Chondrocyte (in vitro differentiated cells): ENCODE results near the gene NXPH2. TPM values are rescaled to one million over a fixed set of nuclear protein-coding genes. Genes with fewer than 3 reads are reported as not detected.

Experiments used
- DNase-seq: peaks from one replicate; pipeline ENCODE4 v3.0.0; 2021; ENCODE audit warnings: mixed read lengths, low spot score
- H3K27ac Mint-ChIP-seq: one replicate; pipeline ENCODE4 v1.8.0; 2021; ENCODE audit warnings: mild to moderate bottlenecking, moderate library complexity, mixed read lengths; ENCODE audit not compliant: unreplicated experiment
- H3K27me3 Mint-ChIP-seq: 2 replicates; pipeline ENCODE4 v1.8.0; 2021; ENCODE audit warnings: low read depth, mixed read lengths
- H3K36me3 Mint-ChIP-seq: 2 replicates; pipeline ENCODE4 v1.8.0; 2021; ENCODE audit warnings: low read depth, mixed read lengths
- H3K4me1 Mint-ChIP-seq: 2 replicates; pipeline ENCODE4 v1.8.0; 2021; ENCODE audit warnings: low read depth, mild to moderate bottlenecking, mixed read lengths
- H3K4me3 Mint-ChIP-seq: one replicate; pipeline ENCODE4 v1.8.0; 2021; ENCODE audit warnings: mild to moderate bottlenecking, moderate library complexity, mixed read lengths; ENCODE audit not compliant: unreplicated experiment
- H3K9me3 Mint-ChIP-seq: 2 replicates; pipeline ENCODE4 v1.8.0; 2021; ENCODE audit warnings: low read depth, mixed read lengths
- CTCF ChIP-seq: fragments of 200-600 bp; sonication (generic); IDR thresholded peaks from 2 replicates; pipeline ENCODE4 v1.5.0; 2021; ENCODE audit warnings: antibody characterized with exemption, mild to moderate bottlenecking, moderate library complexity
- total RNA-seq: library from RNA; stranded (reverse); gene quantifications from 3 replicates; pipeline ENCODE4 v1.2.1, GENCODE V29; 2021

Gene NXPH2
- total RNA-seq, 1 donor from 2014 or later = not detected

DNA sequence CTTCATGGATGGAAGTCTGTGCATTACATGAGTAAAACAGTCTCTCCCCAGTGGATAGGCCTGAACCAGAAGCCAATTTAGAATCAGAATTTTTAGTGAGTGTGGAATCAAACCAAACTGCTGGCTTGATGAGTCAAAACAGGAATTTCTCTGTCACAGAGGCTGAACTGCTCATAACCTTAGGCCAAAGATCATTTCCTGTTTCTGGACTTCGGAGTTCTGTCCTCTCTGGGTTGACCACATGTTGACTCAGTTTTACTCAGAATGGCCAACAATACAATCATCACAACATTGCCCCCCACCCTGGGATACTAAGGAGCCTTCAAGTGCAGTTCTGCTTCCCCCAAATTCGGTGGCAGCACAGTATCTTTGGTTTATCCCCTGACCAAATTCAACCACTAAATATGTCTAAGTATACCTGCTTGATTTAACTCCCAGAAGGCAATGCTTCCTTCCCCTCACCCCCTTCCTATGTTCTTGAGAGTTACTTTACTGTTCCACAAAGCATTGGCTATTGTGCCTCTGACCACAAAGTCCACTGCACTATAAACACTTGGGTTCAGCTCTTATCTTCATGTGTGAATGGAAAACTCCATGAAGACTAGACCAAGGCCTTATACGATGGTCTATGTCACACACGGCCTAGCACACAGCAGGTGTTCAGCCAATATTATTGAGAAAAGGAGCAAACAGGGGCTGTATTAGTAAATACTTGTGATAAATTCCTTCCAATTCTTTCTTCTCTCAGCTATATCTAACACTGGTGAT is 67.8 kb downstream of the NXPH2 start:
- no peaks in the 10 kb centered on the region for H3K9me3 Mint-ChIP-seq
- H3K4me1 Mint-ChIP-seq = peaks cover 14% of the 10 kb centered on the region
- H3K27me3 Mint-ChIP-seq = peaks cover 3% of the 10 kb centered on the region
- H3K27ac Mint-ChIP-seq = no peak overlapping the region
- H3K36me3 Mint-ChIP-seq = no peaks in the 10 kb centered on the region
- no peak for DNase-seq
- no peak for TF ChIP-seq CTCF
- H3K4me3 Mint-ChIP-seq = no peak overlapping the region

GRCh38 chr2:138711812-138712211 is 68.4 kb downstream of the NXPH2 start:
- H3K4me3 Mint-ChIP-seq = no peak overlapping the region
- H3K27me3 Mint-ChIP-seq = peaks cover 2% of the 10 kb centered on the region
- no peaks in the 10 kb centered on the region for H3K9me3 Mint-ChIP-seq
- H3K36me3 Mint-ChIP-seq = no peaks in the 10 kb centered on the region
- TF ChIP-seq CTCF = no peak
- H3K4me1 Mint-ChIP-seq = peaks cover 18% of the 10 kb centered on the region
- no peak for DNase-seq
- no peak overlapping the region for H3K27ac Mint-ChIP-seq

DNA sequence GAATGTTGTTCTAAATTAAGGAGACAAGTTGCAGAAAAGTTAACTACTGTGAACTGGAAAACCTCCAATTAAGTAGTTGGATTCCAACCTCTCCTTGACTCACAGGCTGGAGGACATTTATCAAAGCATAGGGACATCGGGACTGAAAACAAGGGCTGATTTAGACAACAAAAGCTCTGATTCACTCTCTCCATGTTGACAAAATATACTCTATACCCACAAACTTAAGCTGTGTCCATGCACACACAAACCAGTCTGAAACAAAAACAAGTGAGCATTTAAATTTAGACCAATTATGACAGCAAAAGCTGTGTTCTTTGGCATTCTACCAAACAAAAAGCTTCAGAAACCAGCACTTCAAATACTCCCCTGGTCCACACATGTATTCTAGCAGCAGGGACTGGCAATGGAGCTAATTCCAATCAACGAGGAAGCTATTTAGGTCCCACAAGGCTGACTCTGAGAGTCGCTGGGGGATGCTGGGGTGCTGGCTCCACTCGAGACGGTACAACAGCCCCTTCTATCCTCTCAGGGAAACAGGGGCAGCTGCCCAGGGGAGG is 71.4 kb downstream of the NXPH2 start:
- Mint-ChIP-seq H3K4me1 (peaks cover 21% of the 10 kb centered on the region), H3K27ac (no peak overlapping the region), H3K9me3 (no peaks in the 10 kb centered on the region), H3K27me3 (no peaks in the 10 kb centered on the region), H3K36me3 (no peaks in the 10 kb centered on the region), H3K4me3 (no peak overlapping the region)
- no peak for DNase-seq
- no peak for TF ChIP-seq CTCF

- no peak for TF ChIP-seq CTCF
- Mint-ChIP-seq H3K27ac (peak overlapping the region; percentile 45), H3K36me3 (no peaks in the 10 kb centered on the region), H3K27me3 (no peaks in the 10 kb centered on the region), H3K9me3 (no peaks in the 10 kb centered on the region), H3K4me3 (no peak overlapping the region), H3K4me1 (peaks cover 21% of the 10 kb centered on the region)
- no peak for DNase-seq
These were observed 72.7 kb downstream of the NXPH2 start for GRCh38 chr2:138707392-138708074.

DNA sequence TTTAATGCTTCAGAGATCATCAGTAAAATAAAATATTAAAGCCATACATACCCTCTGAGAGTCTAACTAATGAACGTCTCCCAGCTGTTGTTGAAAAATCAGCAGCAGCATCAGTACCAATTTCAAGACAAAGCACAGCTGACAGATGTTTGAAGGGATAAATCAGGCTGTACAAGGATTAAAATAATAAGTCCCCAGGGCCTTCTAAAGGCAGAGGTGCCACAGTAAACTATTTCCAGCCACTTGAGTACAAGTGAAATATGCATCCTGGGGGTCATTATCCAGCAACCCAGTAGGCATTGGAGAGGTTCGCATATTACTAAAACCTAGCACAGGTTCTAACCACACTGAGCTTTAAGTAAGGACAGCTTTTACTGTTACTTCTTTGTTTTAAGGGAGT is 76.9 kb downstream of the NXPH2 start:
- TF ChIP-seq CTCF = no peak
- H3K27ac Mint-ChIP-seq = no peak overlapping the region
- no peaks in the 10 kb centered on the region for H3K9me3 Mint-ChIP-seq
- no peak overlapping the region for H3K4me3 Mint-ChIP-seq
- H3K27me3 Mint-ChIP-seq = peaks cover 4% of the 10 kb centered on the region
- no peaks in the 10 kb centered on the region for H3K36me3 Mint-ChIP-seq
- DNase-seq = no peak
- peaks cover 15% of the 10 kb centered on the region for H3K4me1 Mint-ChIP-seq
